NCI-H187 treated with DMSO at 0.1 percent for 48 hours (cell line): ENCODE measurements around the gene INPP4A.

Experiments used
- DNase-seq: peaks from one replicate; lab custom pipeline; 2025; lab: John Stamatoyannopoulos, UW

Gene INPP4A

GRCh38 chr2:98564541-98565132 is 120.0 kb downstream of the INPP4A start:
- no peak for DNase-seq

- DNase-seq, result no peak
Measured at GRCh38 chr2:98565286-98565860, 120.7 kb downstream of the INPP4A start.

- DNase-seq, result no peak
Measured at GRCh38 chr2:98565941-98566340, 121.3 kb downstream of the INPP4A start.

GRCh38 chr2:98568161-98568956 is 123.7 kb downstream of the INPP4A start:
- DNase-seq, result no peak

- no peak for DNase-seq
Measured at GRCh38 chr2:98569197-98569793, 124.6 kb downstream of the INPP4A start.

- DNase-seq, result no peak
Measured at GRCh38 chr2:98569915-98570314, 125.3 kb downstream of the INPP4A start.

GRCh38 chr2:98570356-98570755 is 125.7 kb downstream of the INPP4A start:
- no peak for DNase-seq

GRCh38 chr2:98571121-98571701 is 126.6 kb downstream of the INPP4A start:
- DNase-seq, result no peak

- no peak for DNase-seq
Measured at GRCh38 chr2:98571796-98572195, 127.1 kb downstream of the INPP4A start.

GRCh38 chr2:98572211-98572610 is 127.6 kb downstream of the INPP4A start:
- DNase-seq, result no peak

- no peak for DNase-seq
Measured at GRCh38 chr2:98572676-98573075, 128.0 kb downstream of the INPP4A start.

- DNase-seq, result no peak
Measured at GRCh38 chr2:98573426-98573825, 128.8 kb downstream of the INPP4A start.

GRCh38 chr2:98576666-98577312 is 132.1 kb downstream of the INPP4A start:
- no peak for DNase-seq

GRCh38 chr2:98577313-98577712 is 132.7 kb downstream of the INPP4A start:
- no peak for DNase-seq

- DNase-seq, result no peak
Measured at GRCh38 chr2:98578231-98578630, 133.6 kb downstream of the INPP4A start.

- no peak for DNase-seq
Measured at GRCh38 chr2:98579926-98580325, 135.3 kb downstream of the INPP4A start.

GRCh38 chr2:98580656-98581284 is 136.1 kb downstream of the INPP4A start:
- no peak for DNase-seq

- DNase-seq, result no peak
Measured at GRCh38 chr2:98582523-98582922, 137.9 kb downstream of the INPP4A start.

- no peak for DNase-seq
Measured at GRCh38 chr2:98583276-98583675, 138.6 kb downstream of the INPP4A start.

- DNase-seq, result no peak
Measured at GRCh38 chr2:98583816-98584618, 139.4 kb downstream of the INPP4A start.

GRCh38 chr2:98585386-98585785 is 140.7 kb downstream of the INPP4A start:
- no peak for DNase-seq
